Measurements from ENCODE around the gene C18orf63.
A peak's percentile ranks its signal among the peaks of the same experiment; 100 is the strongest.
"Not testable (repeated sequence)": the region's sequence is repeated elsewhere in the genome, so short reads cannot be mapped to it uniquely, and the experiment has no call there.

C18orf63 gene

GRCh38 chr18:74315464-74316256, at the start of gene C18orf63:
Gene C18orf63, plus strand, starts transcription at chr18:74315839. Its CDS starts 2,027 bp downstream, at chr18:74317866.
- no peak for DNase-seq (ENCODE audit: low read depth)

- DNase-seq (ENCODE audit: low read depth), result peak; percentile 82
These were observed 49.5 kb upstream of the C18orf63 start for GRCh38 chr18:74266161-74266560.

GRCh38 chr18:74268175-74268574, 47.5 kb upstream of the C18orf63 start:
- DNase-seq (ENCODE audit: low read depth), result no peak

- peak; percentile 53 for DNase-seq (ENCODE audit: low read depth)
These were observed 46.6 kb upstream of the C18orf63 start for GRCh38 chr18:74268933-74269620.

GRCh38 chr18:74271635-74272034, 44.0 kb upstream of the C18orf63 start:
- DNase-seq (ENCODE audit: low read depth), result peak; percentile 35

GRCh38 chr18:74273394-74273793, 42.2 kb upstream of the C18orf63 start:
- DNase-seq (ENCODE audit: low read depth), result no peak

- DNase-seq (ENCODE audit: low read depth), result no peak
These were observed 40.9 kb upstream of the C18orf63 start for GRCh38 chr18:74274700-74275099.

- no peak for DNase-seq (ENCODE audit: low read depth)
These were observed 39.9 kb upstream of the C18orf63 start for GRCh38 chr18:74275736-74276135.

- no peak for DNase-seq (ENCODE audit: low read depth)
These were observed 39.0 kb upstream of the C18orf63 start for GRCh38 chr18:74276609-74277008.

GRCh38 chr18:74277296-74277695, 38.3 kb upstream of the C18orf63 start:
- no peak for DNase-seq (ENCODE audit: low read depth)

GRCh38 chr18:74278058-74278457, 37.6 kb upstream of the C18orf63 start:
- DNase-seq (ENCODE audit: low read depth), result no peak

- no peak for DNase-seq (ENCODE audit: low read depth)
These were observed 36.7 kb upstream of the C18orf63 start for GRCh38 chr18:74278983-74279382.

- DNase-seq (ENCODE audit: low read depth), result no peak
These were observed 34.3 kb upstream of the C18orf63 start for GRCh38 chr18:74281011-74281979.

- DNase-seq (ENCODE audit: low read depth), result peak; percentile 71
These were observed 33.5 kb upstream of the C18orf63 start for GRCh38 chr18:74281980-74282754.

GRCh38 chr18:74282755-74283554, 32.7 kb upstream of the C18orf63 start:
- DNase-seq (ENCODE audit: low read depth), result no peak

GRCh38 chr18:74283646-74284045, 32.0 kb upstream of the C18orf63 start:
- DNase-seq (ENCODE audit: low read depth), result no peak

- no peak for DNase-seq (ENCODE audit: low read depth)
These were observed 31.3 kb upstream of the C18orf63 start for GRCh38 chr18:74284191-74284979.

GRCh38 chr18:74284980-74285355, 30.7 kb upstream of the C18orf63 start:
- DNase-seq (ENCODE audit: low read depth), result no peak

- DNase-seq (ENCODE audit: low read depth), result not testable (repeated sequence)
These were observed 30.1 kb upstream of the C18orf63 start for GRCh38 chr18:74285583-74285982.
